ENCODE data around the gene TLE2. TPM values are rescaled to one million over a fixed set of nuclear protein-coding genes. Genes with fewer than 3 reads are reported as not detected.

TLE2 gene
- total and polyA plus RNA-seq, 2 donors (not counting 3 experiments of a cell fraction or from before 2014, with no cell fraction given), result 32.0 to 38.8 TPM

Other genes with a start within 250 kb of the TLE2 start
- 72.3 and 76.5 TPM in 2 replicates for gene SGTA, start 246.0 kb downstream of the TLE2 start, total RNA-seq
- gene SGTA, start 246.0 kb downstream of the TLE2 start, polyA plus RNA-seq, result 119 and 131 TPM in 2 replicates
- 108 and 115 TPM in 2 replicates for gene THOP1, start 243.8 kb downstream of the TLE2 start, total RNA-seq
- 82.8 and 88.0 TPM in 2 replicates for gene THOP1, start 243.8 kb downstream of the TLE2 start, polyA plus RNA-seq
- 1.6 and 1.8 TPM in 2 replicates for gene ZNF554, start 209.4 kb downstream of the TLE2 start, total RNA-seq
- gene ZNF554, start 209.4 kb downstream of the TLE2 start, polyA plus RNA-seq, result 1.0 and 1.2 TPM in 2 replicates
- 4.7 and 5.4 TPM in 2 replicates for gene ZNF555, start 187.8 kb downstream of the TLE2 start, total RNA-seq
- 1.2 and 1.6 TPM in 2 replicates for gene ZNF555, start 187.8 kb downstream of the TLE2 start, polyA plus RNA-seq
- gene ZNF556, start 161.9 kb downstream of the TLE2 start, total RNA-seq, result not detected in 2 replicates
- 0.01 TPM in 1 of 2 replicates, not detected in the other for gene ZNF556, start 161.9 kb downstream of the TLE2 start, polyA plus RNA-seq
- gene ZNF57, start 128.4 kb downstream of the TLE2 start, total RNA-seq, result 3.4 and 3.6 TPM in 2 replicates
- gene ZNF57, start 128.4 kb downstream of the TLE2 start, polyA plus RNA-seq, result 2.0 TPM in 2 replicates
- gene ZNF77, start 84.3 kb downstream of the TLE2 start, total RNA-seq, result 5.9 and 7.0 TPM in 2 replicates
- gene ZNF77, start 84.3 kb downstream of the TLE2 start, polyA plus RNA-seq, result 7.7 and 10.2 TPM in 2 replicates
- 1.9 and 2.0 TPM in 2 replicates for gene TLE6, start 51.7 kb downstream of the TLE2 start, total RNA-seq
- gene TLE6, start 51.7 kb downstream of the TLE2 start, polyA plus RNA-seq, result 1.6 and 2.1 TPM in 2 replicates
- gene TLE5, start 33.2 kb upstream of the TLE2 start, total RNA-seq, result 393 and 394 TPM in 2 replicates
- gene TLE5, start 33.2 kb upstream of the TLE2 start, polyA plus RNA-seq, result 574 and 716 TPM in 2 replicates
- 76.8 and 78.1 TPM in 2 replicates for gene GNA11, start 65.1 kb upstream of the TLE2 start, total RNA-seq
- 34.7 and 35.1 TPM in 2 replicates for gene GNA11, start 65.1 kb upstream of the TLE2 start, polyA plus RNA-seq
- not detected in 2 replicates for gene GNA15, start 106.8 kb upstream of the TLE2 start, total RNA-seq
- 0.10 and 0.17 TPM in 2 replicates for gene GNA15, start 106.8 kb upstream of the TLE2 start, polyA plus RNA-seq
- gene S1PR4, start 149.5 kb upstream of the TLE2 start, total RNA-seq, result 1.7 and 2.2 TPM in 2 replicates
- gene S1PR4, start 149.5 kb upstream of the TLE2 start, polyA plus RNA-seq, result 2.5 and 2.8 TPM in 2 replicates
- gene NCLN, start 156.7 kb upstream of the TLE2 start, total RNA-seq, result 96.2 and 102 TPM in 2 replicates
- 97.2 and 112 TPM in 2 replicates for gene NCLN, start 156.7 kb upstream of the TLE2 start, polyA plus RNA-seq
- not detected in 2 replicates for gene CELF5, start 195.4 kb upstream of the TLE2 start, total RNA-seq
- not detected in 2 replicates for gene CELF5, start 195.4 kb upstream of the TLE2 start, polyA plus RNA-seq

Measured in endothelial cell of umbilical vein (primary cell).